Dermis blood vessel endothelial cell (primary cell): Measurements from ENCODE around the gene FHIT. TPM values are rescaled to one million over a fixed set of nuclear protein-coding genes. Genes with fewer than 3 reads are reported as not detected.
"Not testable (repeated sequence)": the region's sequence is repeated elsewhere in the genome, so short reads cannot be mapped to it uniquely, and the experiment has no call there.

Experiments used
- DNase-seq: peaks from one replicate; pipeline ENCODE4 v3.0.0; 2010
- total RNA-seq: library from RNA; depleted of rRNA; stranded (reverse); fragments of >200 nt; gene quantifications from 2 replicates; pipeline ENCODE4 v1.2.3, GENCODE V29; 2014

Gene FHIT
- total RNA-seq, 1 donor from 2014 or later: 0.51 TPM

DNA sequence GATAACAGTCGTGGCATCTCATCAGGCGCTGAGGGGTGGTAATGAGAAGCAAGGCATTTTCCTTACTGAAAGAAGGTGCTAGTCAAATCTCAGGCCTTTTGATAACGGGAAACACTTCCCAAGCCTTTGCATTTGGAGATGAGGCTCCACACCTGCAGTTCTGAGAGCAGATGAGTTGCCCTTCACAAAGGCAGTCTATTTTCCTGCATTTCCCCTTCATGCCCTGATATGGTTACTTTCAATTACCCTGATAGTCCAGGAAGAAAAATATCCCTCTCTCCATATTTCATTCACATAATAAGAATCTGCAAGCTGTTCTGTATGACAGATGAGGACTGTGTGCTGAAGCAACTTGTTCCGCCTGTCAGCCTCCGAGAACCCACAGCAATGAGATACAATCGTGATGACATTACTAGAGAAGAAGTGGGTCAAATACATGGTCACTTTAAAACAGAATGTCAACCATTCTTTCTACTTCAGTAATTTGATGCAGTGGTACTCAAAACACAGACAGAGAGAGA is 25.0 kb downstream of the FHIT start:
- no peak for DNase-seq

DNA sequence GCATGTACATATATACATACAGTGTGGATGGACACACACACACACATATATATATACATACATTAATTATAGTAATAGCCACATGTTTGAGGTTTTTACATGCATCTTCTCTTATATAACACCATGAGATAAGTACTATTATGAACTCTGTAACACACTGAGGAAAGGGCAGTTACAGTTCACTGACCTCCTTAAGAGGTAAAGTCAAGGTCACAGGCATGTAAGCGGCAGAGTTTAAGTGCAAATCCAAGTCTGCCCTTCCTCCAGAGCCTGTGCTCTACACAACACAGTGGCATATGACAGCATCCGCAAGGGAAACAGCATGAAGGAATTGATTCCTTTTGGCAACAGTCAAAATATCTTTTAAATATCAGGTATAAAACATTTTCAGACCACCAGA is 26.4 kb downstream of the FHIT start:
- DNase-seq: no peak

DNA sequence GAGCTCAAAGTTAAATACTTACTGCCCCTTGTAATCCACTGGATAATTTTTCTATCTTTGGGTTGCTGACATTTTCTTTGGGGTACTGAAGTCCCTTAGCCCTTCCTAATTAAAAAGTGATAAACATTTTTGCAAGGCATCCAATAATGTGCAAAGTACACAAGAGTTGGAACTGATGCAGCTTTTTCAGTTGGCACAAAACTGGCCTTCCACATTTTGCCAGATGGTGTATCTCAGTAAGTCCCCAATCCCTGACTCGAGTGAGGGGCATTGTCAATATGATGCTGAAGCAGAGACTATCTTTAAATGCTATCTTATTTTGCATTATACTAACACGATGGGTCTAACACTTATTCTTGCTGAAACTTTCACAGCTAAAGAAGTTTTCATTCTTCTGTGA is 27.8 kb downstream of the FHIT start:
- DNase-seq: no peak

DNA sequence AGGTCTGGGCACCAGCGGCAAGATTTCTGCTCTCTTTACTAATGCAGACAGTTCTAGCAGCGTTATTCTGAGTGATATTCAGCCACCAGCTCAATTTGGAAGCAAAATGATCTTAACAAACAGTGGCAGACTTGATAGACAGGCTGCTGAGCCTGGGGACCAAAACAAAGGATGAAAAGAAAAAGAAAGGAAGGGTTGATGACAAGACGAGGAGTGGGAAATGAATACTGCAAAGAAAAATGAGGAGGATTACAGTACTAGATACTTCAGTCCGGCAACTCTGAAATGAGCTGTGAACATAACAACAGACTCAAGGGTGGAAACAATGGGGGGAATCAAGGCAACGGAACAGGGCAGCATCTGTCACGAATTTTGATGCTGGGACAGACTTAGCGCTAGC is 28.8 kb downstream of the FHIT start:
- DNase-seq: no peak

DNA sequence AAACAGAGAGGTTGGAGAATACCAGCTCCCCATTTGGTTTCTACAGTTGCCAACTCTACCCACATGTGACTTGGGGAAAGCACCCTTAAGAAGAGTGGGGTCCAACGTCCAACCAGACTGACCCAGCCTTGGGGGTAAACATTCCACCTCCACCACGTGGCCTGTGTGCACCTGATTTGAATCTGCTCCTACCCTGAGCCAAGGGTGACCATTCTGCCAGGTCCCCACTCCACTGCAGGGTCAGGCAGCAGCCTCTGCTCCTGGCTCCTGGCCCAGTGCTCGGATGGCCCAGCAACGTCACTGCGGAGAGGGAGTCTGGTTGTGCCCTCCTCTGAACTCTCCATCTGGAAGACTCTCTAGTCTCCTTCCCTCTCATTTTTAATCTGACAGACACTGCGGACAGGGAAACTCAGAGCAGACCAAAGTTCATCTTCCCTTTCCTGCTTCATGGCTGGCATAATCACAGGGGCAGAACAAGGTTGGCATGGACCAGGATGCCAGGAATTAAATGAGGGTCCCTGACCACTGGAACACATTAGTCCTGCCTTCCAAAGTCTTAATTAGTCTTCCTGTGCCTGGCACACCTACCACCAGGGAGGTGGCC is 29.4 kb downstream of the FHIT start:
- DNase-seq: no peak

DNA sequence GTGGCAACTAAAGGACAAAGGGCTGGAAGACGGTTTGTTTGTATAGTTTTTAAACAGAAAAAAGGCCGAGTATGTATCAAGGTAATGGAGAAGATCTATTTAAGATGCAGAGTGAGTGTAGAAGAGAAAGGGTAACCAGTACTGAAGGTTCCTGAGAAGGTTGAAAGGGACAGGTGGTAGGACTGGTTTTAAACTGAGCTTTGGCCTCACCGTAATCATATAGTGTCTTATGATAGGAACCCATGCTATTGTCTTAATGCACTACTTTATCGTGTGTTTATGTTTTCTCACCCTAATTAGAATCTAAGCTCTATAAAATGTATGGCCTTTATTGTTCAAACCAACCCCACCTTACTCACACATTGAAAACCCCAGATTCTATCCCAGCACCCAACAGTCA is 32.7 kb downstream of the FHIT start:
- DNase-seq: no peak

DNA sequence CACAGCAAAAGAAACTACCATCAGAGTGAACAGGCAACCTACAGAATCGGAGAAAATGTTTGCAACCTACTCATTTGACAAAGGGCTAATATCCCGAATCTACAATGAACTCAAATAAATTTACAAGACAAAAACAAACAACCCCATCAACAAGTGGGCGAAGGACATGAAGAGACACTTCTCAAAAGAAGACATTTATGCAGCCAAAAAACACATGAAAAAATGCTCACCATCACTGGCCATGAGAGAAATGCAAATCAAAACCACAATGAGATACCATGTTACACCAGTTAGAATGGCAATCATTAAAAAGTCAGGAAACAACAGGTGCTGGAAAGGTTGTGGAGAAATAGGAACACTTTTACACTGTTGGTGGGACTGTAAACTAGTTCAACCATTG is 35.1 kb downstream of the FHIT start:
- DNase-seq: not testable (repeated sequence)

DNA sequence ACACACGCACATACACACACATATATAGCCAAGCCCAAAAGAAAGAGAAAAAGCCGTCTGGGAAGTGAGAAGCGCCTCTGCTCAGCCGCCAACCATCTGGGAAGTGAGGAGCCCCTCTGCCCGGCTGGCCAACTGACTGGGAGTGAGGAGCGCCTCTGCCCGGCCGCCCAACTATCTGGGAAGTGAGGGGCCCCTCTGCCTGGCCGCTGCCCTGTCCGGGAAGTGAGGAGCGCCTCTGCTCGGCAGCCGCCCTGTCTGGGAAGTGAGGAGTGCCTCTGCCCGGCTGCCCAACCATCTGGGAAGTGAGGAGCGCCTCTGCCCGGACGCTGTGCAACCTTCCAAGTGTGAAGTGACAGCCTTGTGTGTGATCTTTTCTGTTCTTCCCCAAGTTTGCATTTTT is 49.2 kb downstream of the FHIT start:
- no peak for DNase-seq

DNA sequence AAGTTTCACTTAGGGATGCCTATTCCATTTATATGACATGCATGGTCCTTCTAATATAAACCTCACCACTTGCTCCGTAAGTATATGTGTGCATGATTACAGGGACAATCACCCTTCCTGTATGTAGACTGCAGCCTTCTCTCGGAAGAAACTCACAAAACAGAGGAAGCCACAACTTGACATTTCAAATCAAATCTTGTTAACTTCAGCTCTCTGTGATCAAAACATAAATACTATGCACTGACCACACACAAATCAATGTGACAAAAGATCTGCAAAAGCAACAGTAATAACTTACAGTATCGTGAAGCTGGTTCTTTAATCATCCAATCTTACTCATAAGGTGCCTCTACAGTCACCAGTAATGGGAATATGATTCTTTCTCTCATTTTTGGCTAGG is 50.2 kb downstream of the FHIT start:
- no peak for DNase-seq

DNA sequence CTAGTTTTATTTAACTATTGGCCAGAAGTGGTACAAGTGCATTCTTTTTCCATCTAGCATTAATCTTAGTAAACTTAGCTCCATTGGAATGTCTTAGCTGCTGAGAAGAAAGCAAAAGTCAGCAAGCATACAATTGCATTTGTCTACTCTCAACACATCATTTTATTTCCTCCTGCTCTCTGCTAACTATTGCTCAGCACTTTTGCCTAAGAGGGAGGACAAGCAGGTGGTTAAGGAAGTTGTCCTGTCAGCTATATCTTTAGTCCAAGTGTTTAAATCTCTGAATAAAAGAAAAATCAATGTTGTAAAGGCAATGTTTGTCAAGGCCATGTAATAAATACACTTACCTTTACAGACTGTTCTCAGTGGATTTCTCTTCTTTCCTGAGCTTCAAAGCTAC is 51.0 kb downstream of the FHIT start:
- no peak for DNase-seq

DNA sequence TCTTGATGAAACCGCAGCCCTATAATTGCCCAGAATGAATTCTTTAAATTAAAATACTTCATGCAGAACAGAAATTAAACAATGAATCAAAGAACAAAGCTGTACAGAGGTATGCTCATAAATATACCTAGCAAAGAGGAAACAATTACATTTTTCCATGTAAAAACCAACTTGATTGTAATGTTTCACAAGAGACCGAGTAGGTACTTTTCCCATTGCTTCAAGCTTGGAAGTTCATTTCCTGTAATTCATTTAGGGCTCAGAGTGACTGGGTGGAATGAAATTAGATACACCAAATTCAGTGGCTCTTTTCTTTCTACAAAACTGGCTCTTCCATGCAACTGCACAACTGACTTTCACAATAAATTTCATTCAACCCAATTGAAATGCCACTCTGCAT is 51.4 kb downstream of the FHIT start:
- no peak for DNase-seq

DNA sequence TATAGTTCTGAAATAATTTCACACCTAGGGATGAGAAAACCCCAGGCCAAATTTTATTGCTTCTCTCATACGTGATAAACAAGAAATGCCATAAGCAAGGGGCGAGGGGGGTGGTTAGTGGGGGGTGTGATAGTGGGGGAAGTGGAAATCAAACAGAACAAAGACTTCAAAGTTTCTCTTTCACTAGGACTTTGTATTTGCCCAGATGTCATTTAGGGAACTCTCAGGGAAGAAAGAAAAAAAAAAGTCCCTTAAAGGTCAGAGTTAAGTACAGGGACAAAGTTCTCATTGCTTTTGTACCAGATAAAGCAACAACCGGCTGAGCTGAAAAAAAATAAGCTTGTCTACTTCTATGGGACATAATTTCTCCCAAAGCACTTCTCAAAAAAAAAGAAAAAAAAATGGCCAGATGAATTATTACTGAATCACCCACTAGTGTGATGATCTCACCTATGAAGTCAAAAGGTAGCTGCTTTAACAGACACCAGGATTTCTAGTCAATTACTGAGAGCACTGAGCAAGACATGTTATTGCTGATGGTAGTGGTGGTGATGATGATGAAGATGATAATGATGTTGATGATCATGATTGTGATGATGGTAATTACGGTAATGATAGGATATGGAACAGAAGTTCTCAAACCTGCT is 56.2 kb downstream of the FHIT start:
- DNase-seq: no peak

DNA sequence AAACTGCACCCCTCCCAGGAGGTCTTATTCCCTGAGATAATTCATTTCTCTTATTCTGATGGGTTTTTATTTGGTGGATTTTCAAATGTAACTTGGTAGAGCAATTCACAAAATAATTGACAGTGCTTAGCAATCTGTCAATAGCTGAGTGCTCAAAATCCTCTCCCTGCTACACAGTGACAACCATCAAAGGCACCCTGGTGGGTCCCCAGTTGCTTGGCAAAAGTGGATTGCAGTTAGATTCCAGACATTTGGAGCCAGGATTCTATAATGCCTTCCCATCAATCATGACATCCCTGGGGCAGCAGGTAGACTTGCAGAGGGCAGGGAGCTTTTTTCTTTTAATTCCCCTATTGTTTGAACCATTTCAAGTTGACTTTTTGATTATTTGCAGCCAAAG is 59.0 kb downstream of the FHIT start:
- DNase-seq: no peak

DNA sequence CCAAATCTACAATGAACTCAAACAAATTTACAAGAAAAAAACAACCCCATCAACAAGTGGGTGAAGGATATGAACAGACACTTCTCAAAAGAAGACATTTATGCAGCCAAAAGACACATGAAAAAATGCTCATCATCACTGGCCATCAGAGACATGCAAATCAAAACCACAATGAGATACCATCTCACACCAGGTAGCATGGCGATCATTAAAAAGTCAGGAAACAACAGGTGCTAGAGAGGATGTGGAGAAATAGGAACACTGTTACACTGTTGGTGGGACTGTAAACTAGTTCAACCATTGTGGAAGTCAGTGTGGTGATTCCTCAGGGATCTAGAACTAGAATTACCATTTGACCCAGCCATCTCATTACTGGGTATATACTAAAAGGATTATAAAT is 61.0 kb downstream of the FHIT start:
- not testable (repeated sequence) for DNase-seq

DNA sequence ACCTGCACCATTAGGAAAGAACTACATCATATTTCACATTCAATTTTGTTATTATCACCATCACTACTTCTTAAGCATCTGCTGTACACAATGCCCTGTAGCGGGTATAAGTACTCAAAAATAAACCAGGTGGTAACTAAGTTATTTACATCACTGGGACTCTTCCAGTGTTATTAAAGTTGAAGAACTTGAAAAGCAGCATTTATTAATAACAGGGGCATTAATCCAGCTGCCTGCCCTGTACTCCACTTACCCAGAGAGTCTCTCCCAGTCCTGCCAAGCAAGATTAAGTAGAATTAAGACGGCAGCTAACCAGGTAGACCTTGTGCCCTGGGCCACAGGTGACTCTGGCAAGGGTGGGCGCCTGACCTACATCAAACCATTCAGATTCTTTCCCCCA is 65.2 kb downstream of the FHIT start:
- DNase-seq: no peak

DNA sequence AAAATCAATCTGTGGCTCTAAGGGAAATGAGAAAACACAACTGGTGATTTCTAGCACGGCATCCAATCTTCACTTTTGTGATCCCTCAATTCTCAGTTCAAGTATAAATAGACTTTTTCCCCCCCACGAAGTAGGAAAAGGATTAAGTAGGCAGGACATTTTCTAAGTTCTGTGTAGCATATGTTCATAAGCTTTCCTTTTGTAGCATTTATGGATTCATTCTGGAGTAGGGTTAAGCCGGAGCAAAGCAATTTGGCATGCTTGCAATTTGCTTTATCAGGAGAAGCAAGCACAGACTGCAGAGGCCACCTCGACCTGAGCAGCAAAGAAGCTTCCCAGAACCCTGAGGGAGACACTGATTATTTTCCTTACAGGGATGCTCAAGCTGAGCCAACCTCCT is 66.3 kb downstream of the FHIT start:
- no peak for DNase-seq

DNA sequence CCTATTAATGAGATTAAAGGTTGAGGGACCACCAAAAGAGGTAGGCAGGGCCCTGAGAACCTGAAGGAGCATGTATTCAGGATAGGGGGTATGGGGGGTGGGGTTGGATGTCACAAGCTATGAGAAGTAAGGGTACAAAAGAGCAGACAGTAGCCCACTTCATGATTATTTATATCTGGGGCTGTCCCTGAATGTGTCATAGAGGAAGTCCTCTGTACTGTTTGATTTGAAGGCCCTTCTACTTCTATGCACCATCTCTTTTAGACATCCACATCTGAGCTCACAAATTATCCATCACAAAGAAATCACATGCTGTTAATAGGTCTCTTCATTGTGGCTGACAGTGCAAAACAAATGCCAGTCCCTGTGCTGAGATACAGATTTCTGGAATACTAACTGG is 68.6 kb downstream of the FHIT start:
- no peak for DNase-seq

DNA sequence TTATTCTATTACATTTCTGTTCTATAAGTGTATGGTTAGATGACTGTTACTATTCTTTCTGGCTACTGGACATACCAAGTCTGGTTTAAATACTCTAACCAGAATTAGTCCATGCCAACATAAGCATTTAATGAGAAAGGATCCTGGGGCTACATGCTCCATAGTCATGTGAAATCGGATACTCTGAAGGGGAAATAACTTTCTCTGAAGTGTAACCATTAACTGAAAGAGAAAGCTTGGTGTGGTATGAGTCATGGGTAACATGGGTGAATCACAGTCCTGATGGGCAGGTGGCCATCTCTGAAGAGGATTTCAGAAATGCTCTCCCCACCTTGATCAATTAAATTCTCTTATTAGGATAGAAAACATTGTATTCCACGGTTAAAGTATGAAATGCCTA is 69.4 kb downstream of the FHIT start:
- no peak for DNase-seq

DNA sequence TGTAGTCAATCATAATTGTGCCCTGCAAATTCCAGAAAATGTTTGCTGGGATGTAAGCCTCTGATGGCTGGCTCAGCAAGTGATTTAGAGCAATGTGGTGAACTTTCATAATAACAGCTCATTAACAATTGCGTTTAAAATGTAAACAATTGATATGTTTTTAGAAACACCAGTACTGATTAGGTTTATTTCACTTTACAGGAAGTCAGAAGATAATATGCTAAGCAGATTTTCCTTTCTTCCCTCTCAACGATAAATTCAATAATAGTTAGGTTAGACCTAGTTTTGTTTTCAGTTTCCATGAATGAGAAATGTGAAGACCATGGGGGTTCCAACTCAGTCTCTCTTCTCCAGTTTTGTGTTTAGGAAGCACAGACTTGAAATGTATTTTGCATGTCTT is 71.0 kb downstream of the FHIT start:
- no peak for DNase-seq

DNA sequence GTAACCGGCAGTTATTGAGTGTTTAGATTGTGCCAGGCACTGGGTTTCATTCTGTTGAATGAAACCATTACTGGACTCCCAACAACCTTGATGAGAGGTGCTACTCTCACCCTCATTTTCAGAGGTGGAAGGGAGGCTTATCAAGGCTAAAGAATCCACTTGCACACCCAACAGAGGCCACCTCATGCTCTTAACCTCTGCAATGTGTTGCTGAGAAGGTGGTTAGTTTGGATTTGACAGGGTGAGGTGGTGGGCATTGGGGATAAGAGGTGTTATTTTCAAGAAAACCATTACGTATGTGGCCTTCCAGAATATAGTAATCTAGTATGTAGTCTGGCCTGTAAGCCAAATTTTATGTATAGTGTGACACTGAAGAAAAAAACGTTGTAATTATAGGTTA is 73.1 kb downstream of the FHIT start:
- DNase-seq: no peak

DNA sequence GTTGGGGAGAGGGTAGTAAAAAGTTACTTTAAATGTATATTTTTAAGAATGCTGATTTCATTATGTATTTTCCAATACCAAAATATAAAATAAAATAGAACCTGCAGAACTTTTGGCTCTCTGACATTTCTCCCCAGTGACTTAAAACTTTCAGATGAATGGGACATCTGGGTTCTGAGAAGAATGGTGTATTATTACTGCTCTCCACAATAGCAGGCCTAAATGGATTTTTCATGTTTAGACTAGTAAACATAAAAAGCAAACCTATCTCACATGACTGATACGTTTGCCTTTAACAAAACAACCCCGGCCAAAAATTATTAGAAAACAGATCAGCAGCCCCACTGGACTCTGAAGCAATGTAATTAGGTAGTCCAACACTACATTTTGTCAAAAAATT is 73.8 kb downstream of the FHIT start:
- DNase-seq: no peak

DNA sequence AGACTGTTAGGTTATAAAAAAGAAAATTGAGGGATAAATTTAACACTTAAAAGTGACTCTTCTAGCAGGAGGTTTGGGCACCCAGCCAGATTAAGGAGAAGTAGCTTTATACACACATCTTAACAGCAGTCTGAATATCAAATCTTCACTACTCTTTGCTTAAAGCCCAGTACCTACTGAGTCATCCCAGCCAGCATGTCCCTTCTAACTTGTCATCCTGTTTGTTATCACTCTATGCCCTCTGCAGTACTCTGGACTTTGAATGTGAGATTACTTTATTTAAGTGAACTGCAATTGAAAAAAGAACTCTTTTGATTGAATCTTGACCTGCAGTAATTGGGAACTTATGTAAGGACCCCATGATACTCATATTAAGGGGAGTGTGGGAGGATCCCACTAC is 77.6 kb downstream of the FHIT start:
- no peak for DNase-seq

DNA sequence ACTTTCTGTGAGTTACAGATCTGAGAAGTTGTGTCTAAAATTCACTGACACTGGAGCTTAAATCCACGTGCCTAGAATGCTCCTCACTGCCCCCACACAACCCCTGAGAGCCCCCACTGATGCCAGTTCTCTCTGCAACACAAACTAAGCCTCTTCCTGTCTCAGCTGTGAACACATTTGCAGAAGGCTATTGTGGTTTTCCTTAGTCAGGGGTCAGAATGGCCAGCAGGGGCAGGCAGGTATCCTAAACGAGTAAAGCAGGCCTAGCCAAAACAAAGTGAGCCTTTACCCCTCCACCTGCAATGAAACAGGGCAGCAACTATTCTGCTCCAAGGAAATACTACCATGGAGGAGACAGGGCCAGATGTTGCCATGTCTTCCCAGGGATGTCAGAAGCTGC is 78.6 kb downstream of the FHIT start:
- no peak for DNase-seq

DNA sequence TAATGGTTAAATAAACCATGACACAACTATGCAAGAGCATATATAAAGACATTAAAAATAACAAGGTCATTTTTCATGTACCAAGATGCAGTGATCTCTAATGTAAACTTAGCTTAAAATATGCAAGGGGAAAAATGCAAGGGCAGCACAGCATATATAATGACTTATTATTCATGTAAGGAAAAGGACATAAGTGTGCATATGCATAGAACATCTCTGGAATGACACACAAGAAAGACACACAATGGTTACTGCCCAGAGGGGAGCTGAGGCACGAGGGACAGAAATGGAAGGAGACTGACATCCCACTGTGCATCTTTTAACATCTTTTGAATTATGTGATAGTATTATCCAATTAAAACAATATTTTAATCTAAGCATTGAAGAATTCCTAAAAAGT is 79.0 kb downstream of the FHIT start:
- no peak for DNase-seq
